Neuronal stem cell (in vitro differentiated cells): Measurements from ENCODE around the gene C1RL.

Source experiments
- DNase-seq: peaks from one replicate; pipeline ENCODE4 v3.0.0-alpha.2; 2013; ENCODE audit warnings: low spot score
- H2AFZ ChIP-seq: one replicate; pipeline ENCODE4 v1.6.1; 2013; ENCODE audit warnings: mild to moderate bottlenecking, low read length, inconsistent platforms
- H2AK5ac ChIP-seq: 2 replicates; pipeline ENCODE4 v1.6.1; 2013; ENCODE audit warnings: low read depth, mild to moderate bottlenecking, inconsistent platforms, low read length, moderate library complexity, mixed read lengths
- H2BK120ac ChIP-seq: 2 replicates; pipeline ENCODE4 v1.6.1; 2013; ENCODE audit warnings: low read depth, mild to moderate bottlenecking, inconsistent platforms, low read length, moderate library complexity, mixed read lengths
- H2BK12ac ChIP-seq: one replicate; pipeline ENCODE4 v1.6.1; 2013; ENCODE audit warnings: low read length, inconsistent platforms
- H2BK15ac ChIP-seq: 2 replicates; pipeline ENCODE4 v1.6.1; 2013; ENCODE audit warnings: mild to moderate bottlenecking, low read length, inconsistent platforms, mixed read lengths
- H2BK5ac ChIP-seq: one replicate; pipeline ENCODE4 v1.6.1; 2013; ENCODE audit warnings: inconsistent platforms, mild to moderate bottlenecking, low read length, moderate library complexity
- H3K14ac ChIP-seq: one replicate; pipeline ENCODE4 v1.6.1; 2013; ENCODE audit warnings: low read length, inconsistent platforms
- H3K18ac ChIP-seq: 2 replicates; pipeline ENCODE4 v1.6.1; 2013; ENCODE audit warnings: low read length, inconsistent platforms
- H3K23ac ChIP-seq: 2 replicates; pipeline ENCODE4 v1.6.1; 2013; ENCODE audit warnings: low read depth, mild to moderate bottlenecking, mixed read lengths, low read length, inconsistent platforms; ENCODE audit not compliant: poor library complexity
- H3K27ac ChIP-seq: replicated peaks from 3 replicates; pipeline ENCODE4 v1.5.1; 2013; ENCODE audit warnings: low read length, inconsistent platforms
- H3K27me3 ChIP-seq, 3 experiments: 2 replicates each; pipeline ENCODE4 v1.6.1; 2013; ENCODE audit warnings: low read length in 3 of 3, mild to moderate bottlenecking in 2 of 3, inconsistent platforms in 1 of 3, low read depth in 1 of 3, mixed read lengths in 1 of 3, moderate library complexity in 1 of 3; ENCODE audit not compliant: control insufficient read depth in 3 of 3, insufficient read depth in 3 of 3
- H3K36me3 ChIP-seq, 2 donors: replicated peaks in 1 of 2; 2 replicates each; pipeline ENCODE4 v1.6.1; 2013; ENCODE audit warnings: low read length in 2 of 2; ENCODE audit not compliant: control insufficient read depth in 2 of 2, insufficient read depth in 2 of 2
- H3K4ac ChIP-seq: 2 replicates; pipeline ENCODE4 v1.6.1; 2013; ENCODE audit warnings: inconsistent platforms, mild to moderate bottlenecking, low read length, moderate library complexity
- H3K4me1 ChIP-seq, 2 donors: 1 replicate in 1 of 2; 2 replicates in 1 of 2; pipeline ENCODE4 v1.6.1; 2013; ENCODE audit warnings: low read length in 2 of 2, low read depth in 1 of 2; ENCODE audit not compliant: control insufficient read depth in 2 of 2, insufficient read depth in 1 of 2
- H3K4me2 ChIP-seq: one replicate; pipeline ENCODE4 v1.6.1; 2013; ENCODE audit warnings: mild to moderate bottlenecking, low read length, inconsistent platforms; ENCODE audit not compliant: insufficient read depth, poor library complexity, severe bottlenecking
- H3K4me3 ChIP-seq, 2 donors: 2 replicates each; pipeline ENCODE4 v1.5.1; 2013; ENCODE audit warnings: low read length in 2 of 2, mild to moderate bottlenecking in 2 of 2, inconsistent platforms in 1 of 2, moderate library complexity in 1 of 2
- H3K79me1 ChIP-seq: one replicate; pipeline ENCODE4 v1.6.1; 2013; ENCODE audit warnings: low read depth, mild to moderate bottlenecking, inconsistent platforms, low read length, moderate library complexity
- H3K9ac ChIP-seq: one replicate; pipeline ENCODE4 v1.6.1; 2013; ENCODE audit warnings: mild to moderate bottlenecking, low read depth, low read length, inconsistent platforms; ENCODE audit not compliant: poor library complexity
- H3K9me3 ChIP-seq, 2 donors: replicated peaks in 1 of 2; 2 replicates each; pipeline versions ENCODE3 to v1.6.1; 2013; ENCODE audit warnings: low read length in 2 of 2, mild to moderate bottlenecking in 2 of 2, inconsistent platforms in 1 of 2, low read depth in 1 of 2, mixed read lengths in 1 of 2, moderate library complexity in 1 of 2; ENCODE audit not compliant: control insufficient read depth in 2 of 2, insufficient read depth in 1 of 2
- H4K8ac ChIP-seq: one replicate; pipeline ENCODE4 v1.6.1; 2013; ENCODE audit warnings: low read depth, mild to moderate bottlenecking, inconsistent platforms, low read length, moderate library complexity
- H4K91ac ChIP-seq: one replicate; pipeline ENCODE4 v1.6.1; 2013; ENCODE audit warnings: low read length, low read depth, mild to moderate bottlenecking, inconsistent platforms; ENCODE audit not compliant: poor library complexity
- WGBS, 2 donors: extraction: QIAGEN DNeasy Blood & Tissue Kit; methylation state at CpG; one replicate each; pipeline ENCODE4 v1.1.7; 2013; ENCODE audit warnings: missing lambda C conversion rate in 2 of 2, mixed read lengths in 1 of 2; ENCODE audit not compliant: insufficient read length in 2 of 2, insufficient replicate concordance in 1 of 2; ENCODE audit errors: extremely low coverage in 2 of 2; 5-methylcytosine and 5-hydroxymethylcytosine counted together

The C1RL gene

DNA sequence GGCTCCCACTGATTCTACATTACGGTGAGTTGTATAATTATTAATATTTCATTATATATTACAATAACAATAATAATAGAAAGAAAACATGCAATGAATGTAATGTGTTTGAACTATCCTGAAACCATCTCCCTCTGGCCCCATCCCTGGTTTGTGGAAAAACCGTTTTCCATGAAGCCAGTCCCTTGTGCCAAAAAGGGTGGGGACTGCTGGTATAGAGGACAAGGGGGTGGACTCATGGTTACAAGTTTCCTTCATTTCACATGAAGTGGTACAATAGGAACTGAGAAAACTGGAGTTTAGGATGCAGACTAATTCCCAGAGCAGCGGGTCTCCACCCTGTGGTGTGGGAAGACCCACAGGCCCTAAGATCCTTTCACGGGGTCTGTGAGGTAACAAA lies 3.0 kb upstream of the C1RL start:
- H3K4me3 ChIP-seq, result no peak overlapping the region
- no peak overlapping the region for H3K18ac ChIP-seq
- H2BK12ac ChIP-seq, result no peak overlapping the region
- H3K27me3 ChIP-seq, result no peaks in the 10 kb centered on the region
- H3K23ac ChIP-seq, result no peak overlapping the region
- H3K14ac ChIP-seq, result no peak overlapping the region
- H4K8ac ChIP-seq, result no peak overlapping the region
- no peak overlapping the region for H3K27ac ChIP-seq
- WGBS, 2 donors, result no CpG with 5 or more reads among the region's 4 CpGs
- H2AFZ ChIP-seq, result no peak overlapping the region
- peaks cover 0 to 2% of the 10 kb centered on the region in 2 donors for H3K9me3 ChIP-seq
- H2AK5ac ChIP-seq, result no peak overlapping the region
- no peak overlapping the region for H3K4me2 ChIP-seq
- peaks cover 2% of the 10 kb centered on the region for H3K79me1 ChIP-seq
- H3K9ac ChIP-seq, result no peak overlapping the region
- no peak overlapping the region for H2BK5ac ChIP-seq
- H3K4ac ChIP-seq, result no peak overlapping the region
- H4K91ac ChIP-seq, result no peak overlapping the region
- H2BK15ac ChIP-seq, result no peak overlapping the region
- H2BK120ac ChIP-seq, result no peak overlapping the region
- DNase-seq, result no peak
- H3K36me3 ChIP-seq, result peaks cover 0 to 15% of the 10 kb centered on the region in 2 donors
- H3K4me1 ChIP-seq, result peaks cover 2 to 8% of the 10 kb centered on the region in 2 donors

DNA sequence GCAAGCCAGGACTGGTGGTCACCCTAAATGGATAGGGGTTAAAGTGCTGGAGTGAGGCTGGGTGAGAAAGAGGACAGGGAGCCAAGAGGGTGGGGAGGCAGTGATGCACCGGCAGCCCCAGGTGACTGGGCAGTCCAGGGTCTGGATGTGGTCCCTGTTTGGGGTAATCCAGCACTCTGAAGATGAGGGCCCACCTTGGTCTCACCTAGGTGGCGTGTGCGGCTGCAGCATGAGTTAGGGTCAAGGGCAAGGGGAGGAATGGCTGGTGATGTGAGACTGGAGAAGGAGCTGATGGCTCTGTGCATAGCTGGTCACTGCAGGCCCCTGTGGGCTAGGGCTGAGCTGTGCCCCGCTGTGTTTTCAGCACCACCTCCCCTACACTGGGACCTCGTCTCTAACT lies 1.6 kb upstream of the C1RL start:
- Histone ChIP-seq H3K9ac (peak overlapping the region; percentile 38), H3K4ac (no peak overlapping the region), H2AFZ (no peak overlapping the region), H3K79me1 (peaks cover 2% of the 10 kb centered on the region), H3K27me3 (no peaks in the 10 kb centered on the region), H2BK15ac (no peak overlapping the region), H2BK12ac (no peak overlapping the region), H3K4me2 (no peak overlapping the region), H2BK120ac (no peak overlapping the region), H3K9me3 (peaks cover 2 to 16% of the 10 kb centered on the region in 2 donors), H3K4me3 (no peak overlapping the region), H3K23ac (no peak overlapping the region), H2AK5ac (peak overlapping the region; percentile 5), H3K27ac (no peak overlapping the region), H3K18ac (no peak overlapping the region), H4K91ac (no peak overlapping the region), H3K4me1 (peaks cover 2 to 8% of the 10 kb centered on the region in 2 donors), H2BK5ac (no peak overlapping the region), H4K8ac (no peak overlapping the region), H3K36me3 (peaks cover 0 to 13% of the 10 kb centered on the region in 2 donors), H3K14ac (no peak overlapping the region)
- no peak for DNase-seq
- no CpG with 5 or more reads among the region's 5 CpGs for WGBS, 2 donors

DNA sequence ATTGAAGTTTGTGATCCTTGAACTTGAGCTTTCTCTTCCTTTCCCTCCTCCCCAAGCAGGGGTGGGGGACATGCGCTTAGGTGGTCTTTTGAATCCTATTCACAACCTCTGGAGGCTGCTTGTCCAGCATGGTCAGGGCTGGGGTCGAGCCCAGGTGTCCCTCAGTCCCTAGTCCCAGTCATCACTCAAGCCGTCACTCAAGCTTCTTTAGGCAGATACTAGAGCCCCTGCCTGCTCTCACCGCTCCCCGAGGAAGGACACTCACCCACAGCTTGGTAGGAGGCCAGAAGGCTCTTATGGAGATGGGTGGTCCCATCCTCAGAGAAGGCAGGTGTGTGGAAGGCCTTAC lies 532 bp upstream of the C1RL start:
- H4K8ac ChIP-seq, result no peak overlapping the region
- peaks cover 0 to 8% of the 10 kb centered on the region in 2 donors for H3K36me3 ChIP-seq
- H3K27me3 ChIP-seq, result no peaks in the 10 kb centered on the region
- no peak overlapping the region for H3K27ac ChIP-seq
- no peak overlapping the region for H2BK120ac ChIP-seq
- no CpG with 5 or more reads among the region's 5 CpGs for WGBS, 2 donors
- no peak overlapping the region for H3K4me2 ChIP-seq
- no peak overlapping the region for H3K4ac ChIP-seq
- H3K18ac ChIP-seq, result no peak overlapping the region
- peaks cover 2% of the 10 kb centered on the region for H3K79me1 ChIP-seq
- peak overlapping the region; percentile 46 for H2BK15ac ChIP-seq
- peaks cover 2 to 8% of the 10 kb centered on the region in 2 donors for H3K4me1 ChIP-seq
- peak overlapping the region; percentile 91 for H2BK5ac ChIP-seq
- no peak overlapping the region for H2AK5ac ChIP-seq
- H3K14ac ChIP-seq, result no peak overlapping the region
- peak overlapping the region in 1 of 2 donors; percentile 64 for H3K4me3 ChIP-seq
- H3K9ac ChIP-seq, result no peak overlapping the region
- H4K91ac ChIP-seq, result no peak overlapping the region
- peaks cover 2 to 16% of the 10 kb centered on the region in 2 donors for H3K9me3 ChIP-seq
- no peak overlapping the region for H2BK12ac ChIP-seq
- peak overlapping the region; percentile 86 for H2AFZ ChIP-seq
- H3K23ac ChIP-seq, result no peak overlapping the region
- DNase-seq, result no peak

DNA sequence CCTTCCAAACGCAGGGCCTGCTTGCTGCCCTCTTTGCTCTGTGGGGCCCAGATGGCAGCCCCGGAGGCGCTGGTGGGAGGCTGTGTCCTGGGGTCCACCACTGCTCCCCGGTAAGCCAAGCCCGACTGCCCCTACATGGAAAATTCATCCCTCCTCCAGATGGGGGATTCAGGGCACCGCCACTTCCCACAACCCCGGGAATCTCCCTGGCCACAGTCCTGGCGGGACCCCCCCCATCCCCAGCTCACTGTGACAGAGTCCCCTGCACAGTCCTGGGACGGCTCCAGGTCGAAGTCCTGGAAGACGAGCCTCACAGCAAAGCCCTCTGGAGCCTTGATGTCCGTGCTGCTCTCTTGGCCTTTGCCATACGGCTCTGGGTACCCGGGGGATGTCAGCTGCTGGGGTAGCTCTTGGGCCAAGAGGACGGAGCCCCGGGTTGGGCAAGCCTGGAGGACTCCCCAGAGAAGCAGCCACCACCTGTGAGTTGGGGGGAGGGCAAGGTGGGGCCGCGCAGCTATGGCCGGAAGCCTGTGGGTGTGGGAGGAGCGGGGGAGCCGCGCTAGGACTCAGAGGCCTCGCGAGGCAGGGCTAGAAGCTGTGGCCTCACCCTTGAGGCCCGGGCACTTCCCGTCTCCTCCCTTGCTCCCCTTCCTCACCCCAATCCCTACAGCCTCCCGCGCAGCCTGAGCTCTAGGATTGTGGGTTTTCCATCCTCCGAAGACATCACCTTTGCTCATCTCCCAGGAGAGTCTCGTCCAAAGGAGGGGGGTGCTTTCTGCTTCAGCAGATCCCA lies 815 bp downstream of the C1RL start:
- peak overlapping the region; percentile 91 for H2AK5ac ChIP-seq
- peak; percentile 41 for DNase-seq
- peaks cover 2 to 8% of the 10 kb centered on the region in 2 donors for H3K4me1 ChIP-seq
- no peak overlapping the region for H3K14ac ChIP-seq
- H3K4ac ChIP-seq, result no peak overlapping the region
- H3K9ac ChIP-seq, result peak overlapping the region; percentile 92
- no peaks in the 10 kb centered on the region for H3K27me3 ChIP-seq
- peak overlapping the region; percentile 67 for H2BK12ac ChIP-seq
- H3K4me3 ChIP-seq, result peak overlapping the region; percentile 64 to 76
- H4K91ac ChIP-seq, result no peak overlapping the region
- peak overlapping the region; percentile 56 for H4K8ac ChIP-seq
- H3K36me3 ChIP-seq, result peaks cover 3 to 21% of the 10 kb centered on the region in 2 donors
- peak overlapping the region; percentile 90 for H2AFZ ChIP-seq
- H3K9me3 ChIP-seq, result peaks cover 2 to 16% of the 10 kb centered on the region in 2 donors
- H2BK15ac ChIP-seq, result peak overlapping the region; percentile 96
- peak overlapping the region; percentile 41 for H3K27ac ChIP-seq
- H3K79me1 ChIP-seq, result peaks cover 2% of the 10 kb centered on the region
- peak overlapping the region; percentile 97 for H2BK120ac ChIP-seq
- H3K18ac ChIP-seq, result peak overlapping the region; percentile 94
- no CpG with 5 or more reads among the region's 30 CpGs for WGBS, 2 donors
- peak overlapping the region; percentile 85 for H3K4me2 ChIP-seq
- H2BK5ac ChIP-seq, result peak overlapping the region; percentile 91
- H3K23ac ChIP-seq, result peak overlapping the region; percentile 12
